Fibroblast of gingiva (primary cell): ENCODE data around the gene GPR15LG.
"Not testable (repeated sequence)": the region's sequence is repeated elsewhere in the genome, so short reads cannot be mapped to it uniquely, and the experiment has no call there.

Experiments used
- DNase-seq: peaks from one replicate; pipeline ENCODE4 v3.0.0-alpha.2; 2011; ENCODE audit warnings: low read depth

The GPR15LG gene

DNA sequence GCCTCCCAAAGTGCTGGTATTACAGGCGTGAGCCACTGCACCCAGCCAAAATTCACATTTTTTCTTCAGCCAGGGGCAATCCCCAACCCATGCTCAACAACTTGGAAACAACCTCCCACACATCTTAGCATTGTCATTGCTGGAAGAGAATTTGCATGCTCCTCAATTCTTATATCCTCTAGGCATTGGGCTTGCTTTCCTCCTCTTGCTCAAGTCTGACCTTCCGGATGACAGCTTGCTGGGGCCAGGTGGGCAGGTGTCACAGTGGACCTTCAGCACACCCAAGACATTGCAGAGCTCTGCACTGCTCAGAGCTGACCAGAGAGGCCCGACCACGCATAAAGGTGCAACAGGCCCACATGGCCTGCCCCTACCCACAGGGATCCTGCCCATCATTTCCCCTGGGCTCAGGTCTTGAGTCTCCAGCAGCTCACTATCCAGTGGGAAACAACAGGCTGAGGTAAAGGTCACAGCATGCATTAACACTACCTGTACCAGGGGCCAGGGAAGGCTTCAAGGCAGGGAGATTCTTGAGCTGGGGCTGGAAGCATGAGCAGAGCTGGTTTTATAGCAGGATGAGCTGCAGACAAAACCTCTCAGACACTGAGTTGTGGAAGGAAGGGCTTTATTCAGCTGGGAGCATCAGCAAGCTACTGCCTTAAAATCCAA, 6.8 kb upstream of the GPR15LG start:
- no peak for DNase-seq

DNA sequence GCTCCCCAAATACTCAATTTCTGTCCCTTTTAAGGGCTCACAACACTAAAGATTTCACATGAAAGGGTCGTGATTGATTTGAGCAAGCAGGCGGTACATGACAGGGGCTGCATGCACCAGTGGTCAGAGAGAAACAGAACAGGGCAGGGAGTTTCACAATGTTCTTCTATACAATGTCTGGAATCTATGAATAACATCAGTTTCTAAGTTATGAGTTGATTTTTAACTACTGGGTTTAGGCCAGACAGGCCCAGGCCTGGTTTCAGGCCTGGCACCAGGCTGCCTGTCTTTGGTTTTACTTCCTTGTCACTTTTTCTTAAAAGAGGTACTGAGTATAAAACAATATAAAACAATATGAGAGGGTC, 6.3 kb upstream of the GPR15LG start:
- DNase-seq: not testable (repeated sequence)

DNA sequence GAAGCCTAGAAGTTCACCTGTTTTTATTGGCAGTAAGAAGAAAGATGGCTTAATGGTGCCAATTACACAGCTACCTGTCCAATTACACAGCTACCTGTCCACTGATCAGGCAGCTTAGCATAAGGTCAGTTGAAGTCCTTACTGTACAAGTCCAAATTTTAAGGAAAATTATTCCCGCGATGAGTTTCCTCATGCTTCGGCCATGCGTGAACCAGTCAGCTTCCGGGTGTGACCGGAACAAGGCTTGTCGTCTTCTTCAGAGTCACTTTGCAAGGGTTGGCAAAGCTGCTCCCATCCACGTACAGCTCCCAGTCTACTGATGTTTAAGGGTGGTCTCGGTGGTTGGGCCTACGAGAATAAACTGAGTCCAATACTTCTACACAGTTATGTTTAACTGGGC, 5.2 kb upstream of the GPR15LG start:
- DNase-seq: not testable (repeated sequence)

DNA sequence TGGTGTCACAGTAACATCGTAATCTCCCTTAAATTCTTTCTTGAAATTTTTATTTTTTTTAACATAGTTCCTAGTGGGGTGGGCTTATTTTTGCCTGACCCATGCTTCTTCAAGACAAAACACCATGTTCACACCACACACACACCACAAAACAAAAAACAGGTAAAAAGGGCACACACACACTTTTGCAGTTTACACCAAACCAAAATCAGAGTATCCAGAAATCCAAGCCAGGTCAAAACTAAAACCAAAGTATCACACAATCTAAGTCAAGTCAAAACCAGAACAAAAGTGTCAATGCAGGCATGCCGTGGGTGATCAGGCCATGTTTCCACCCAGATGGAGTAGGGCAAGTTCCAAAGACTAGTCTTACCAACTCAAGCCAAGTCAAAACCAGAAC, 2.4 kb upstream of the GPR15LG start:
- DNase-seq: not testable (repeated sequence)

DNA sequence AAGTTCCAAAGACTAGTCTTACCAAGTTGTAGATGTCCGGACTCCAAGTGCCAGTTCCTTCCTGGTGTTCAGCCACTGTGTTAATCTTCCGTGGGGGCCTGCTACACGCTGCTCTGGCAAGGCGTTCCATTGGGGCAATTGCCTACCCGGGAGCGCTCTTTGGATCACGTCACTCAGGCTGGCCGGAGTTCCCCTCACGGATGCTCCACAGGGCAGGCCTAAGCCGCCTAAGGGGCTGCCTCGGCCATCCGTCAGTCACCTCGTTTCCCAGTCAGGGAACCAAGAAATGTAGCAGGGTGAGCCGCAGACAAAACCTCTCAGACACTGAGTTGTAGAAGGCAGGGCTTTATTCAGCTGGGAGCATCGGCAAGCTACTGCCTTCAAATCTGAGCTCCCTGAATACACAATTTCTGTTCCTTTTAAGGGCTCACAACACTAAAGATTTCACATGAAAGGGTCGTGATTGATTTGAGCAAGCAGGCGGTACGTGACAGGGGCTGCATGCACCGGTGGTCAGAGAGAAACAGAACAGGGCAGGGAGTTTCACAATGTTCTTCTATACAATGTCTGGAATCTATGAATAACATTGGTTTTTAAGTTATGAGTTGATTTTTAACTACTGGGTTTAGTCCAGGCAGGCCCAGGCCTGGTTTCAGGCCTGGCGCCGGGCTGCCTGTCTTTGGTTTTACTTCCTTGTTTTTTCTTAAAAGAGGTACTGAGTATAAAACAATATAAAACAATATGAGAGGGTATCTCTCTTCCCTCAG, 1.7 kb upstream of the GPR15LG start:
- DNase-seq: not testable (repeated sequence)

DNA sequence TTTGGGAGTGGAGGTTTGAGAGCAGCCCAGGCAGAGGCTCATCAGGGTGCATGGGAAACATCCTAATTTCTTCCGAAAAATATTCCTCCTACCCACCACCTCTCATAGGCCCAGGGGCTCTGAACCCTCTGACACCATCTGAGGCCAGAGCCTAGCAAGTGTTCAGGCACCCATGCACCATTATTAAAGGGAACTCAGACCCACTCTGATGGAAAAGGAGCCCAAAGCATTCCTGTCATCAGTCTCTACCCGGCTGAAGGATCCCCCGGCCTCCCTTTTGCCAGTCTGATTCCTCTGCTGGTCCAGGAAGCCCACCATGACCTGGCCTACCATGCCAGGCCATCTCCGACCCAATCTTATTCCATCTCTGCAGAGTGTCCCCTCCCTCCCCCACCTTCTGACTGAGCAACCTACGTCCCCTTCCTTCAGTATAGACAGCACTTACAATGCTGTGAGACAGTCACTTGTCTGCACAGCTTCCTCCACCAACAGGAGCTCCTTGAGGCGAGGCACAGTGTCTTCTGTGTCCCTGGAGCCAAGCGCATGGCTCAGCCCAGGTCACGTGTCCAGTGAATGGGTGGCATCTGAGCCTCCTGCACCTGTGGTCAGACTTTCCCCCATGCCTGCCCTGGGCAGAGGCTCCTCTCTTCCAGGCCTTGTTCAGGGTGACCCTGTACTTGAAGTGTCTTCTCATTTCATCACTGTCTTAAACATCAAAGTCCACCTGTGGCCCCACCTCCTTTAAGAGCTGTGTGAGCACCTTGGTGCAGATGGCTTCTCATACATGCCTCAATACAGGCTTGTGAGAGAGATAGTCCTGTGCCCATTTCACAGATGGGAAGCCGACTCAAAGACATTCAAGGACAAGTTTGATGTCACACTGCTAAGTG, 889 bp upstream of the GPR15LG start:
- DNase-seq: no peak

DNA sequence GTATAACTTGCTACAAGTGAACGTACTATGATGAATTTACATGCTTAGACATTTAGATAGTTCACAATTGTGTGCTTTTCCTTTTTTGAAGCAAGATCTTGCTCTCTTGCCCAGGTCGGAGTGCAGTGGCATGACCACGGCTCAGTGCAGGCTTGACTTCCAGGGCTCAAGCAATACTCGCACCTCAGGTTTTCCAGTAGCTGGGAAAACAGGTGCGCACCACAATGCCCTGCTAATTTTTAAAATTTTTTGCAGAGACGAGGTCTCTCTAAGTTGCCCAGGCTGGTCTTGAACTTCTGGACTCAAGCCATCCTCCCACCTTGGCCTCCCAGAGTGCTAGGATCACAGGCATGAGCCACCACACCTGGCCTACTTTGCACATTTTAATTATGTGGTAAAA, 1.8 kb downstream of the GPR15LG start:
- no peak for DNase-seq

DNA sequence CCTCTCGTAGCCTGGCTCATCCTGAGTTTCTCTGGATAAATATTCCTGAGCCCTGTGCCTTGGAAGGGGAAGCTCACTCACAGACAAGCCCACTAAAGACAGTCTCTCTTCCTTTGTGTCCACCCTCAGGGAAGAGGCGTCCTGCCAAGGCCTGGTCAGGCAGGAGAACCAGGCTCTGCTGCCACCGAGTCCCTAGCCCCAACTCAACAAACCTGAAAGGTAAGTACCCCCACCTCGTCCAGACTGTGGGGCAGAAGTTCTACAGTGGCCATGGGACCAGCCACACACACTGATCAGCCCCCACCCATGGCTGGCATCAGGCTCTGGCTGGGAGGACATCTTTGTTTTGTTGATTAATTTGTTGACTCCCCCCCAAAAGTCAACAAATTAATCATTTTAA, 2.8 kb downstream of the GPR15LG start:
- DNase-seq: no peak

DNA sequence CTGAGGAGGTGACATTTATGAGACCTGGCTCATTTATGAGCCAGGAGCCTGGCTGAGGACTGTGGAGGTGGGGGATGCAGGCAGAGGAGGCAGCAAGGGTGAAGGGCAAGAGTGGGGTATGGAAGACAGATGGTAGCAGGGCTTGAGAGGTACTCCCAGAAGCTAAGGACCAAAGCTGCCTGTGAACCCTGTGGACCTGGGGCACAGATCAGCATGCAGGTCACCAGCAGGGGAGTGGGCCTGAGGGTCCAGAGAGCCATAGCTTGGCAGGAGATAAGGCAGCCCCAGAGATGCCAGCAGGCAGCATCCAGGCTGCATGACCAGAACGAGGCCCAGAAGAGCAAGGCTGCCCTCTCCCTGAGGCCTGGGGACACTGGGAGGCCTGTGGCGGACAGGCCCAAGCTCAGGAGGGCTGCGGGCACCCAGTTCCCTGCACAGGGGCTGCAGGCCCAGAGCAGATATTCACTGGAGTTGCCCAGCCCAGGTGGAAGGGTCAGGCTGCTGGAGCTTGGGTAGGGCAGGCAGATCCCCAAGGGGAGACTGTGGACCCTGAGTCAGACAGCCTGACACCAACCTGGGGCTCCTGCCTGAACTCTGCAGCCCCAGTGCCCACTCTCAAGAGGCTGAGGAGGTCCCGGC, 3.4 kb downstream of the GPR15LG start:
- no peak for DNase-seq

DNA sequence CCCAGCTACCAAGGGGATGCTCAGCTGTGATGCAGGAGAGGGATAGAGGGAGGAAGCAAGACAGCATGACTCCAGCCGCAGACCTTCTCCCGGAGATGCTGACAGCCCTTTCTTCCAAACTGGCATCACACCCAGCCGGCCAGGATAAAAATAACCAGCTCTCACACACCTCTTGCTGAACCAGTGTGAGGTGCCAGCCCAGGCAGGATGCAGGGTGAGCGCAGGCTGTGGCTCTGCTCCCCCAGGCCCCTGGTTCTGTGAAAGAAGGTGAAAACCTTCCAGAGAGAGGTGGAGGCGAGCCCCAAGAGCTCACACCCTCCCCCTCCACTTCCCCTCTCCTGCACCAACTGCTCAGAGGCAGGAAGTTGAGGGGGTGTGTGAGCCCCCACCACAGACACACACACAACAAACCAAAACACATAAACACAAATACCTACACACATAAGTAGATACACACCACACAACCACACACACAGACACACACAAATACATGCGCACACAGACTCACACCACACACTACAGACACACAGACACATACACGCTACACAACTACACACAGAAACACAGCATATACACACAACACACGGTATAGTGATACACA, 4.0 kb downstream of the GPR15LG start:
- DNase-seq: no peak

DNA sequence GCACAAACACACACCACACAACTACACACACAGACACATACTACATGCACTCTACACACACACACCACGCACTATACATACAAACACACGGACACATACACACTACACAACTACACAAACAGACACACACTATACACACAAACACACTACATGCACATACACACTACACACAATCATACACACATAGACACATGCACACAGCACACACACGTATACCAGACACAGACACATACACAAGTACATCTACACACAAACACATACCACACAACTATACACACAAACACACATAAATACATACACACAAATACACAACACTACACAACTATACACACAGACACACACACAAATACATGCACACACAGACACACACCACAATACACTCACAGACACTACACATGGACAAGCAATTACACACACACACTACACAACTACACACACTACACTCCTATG, 4.6 kb downstream of the GPR15LG start:
- DNase-seq: no peak

DNA sequence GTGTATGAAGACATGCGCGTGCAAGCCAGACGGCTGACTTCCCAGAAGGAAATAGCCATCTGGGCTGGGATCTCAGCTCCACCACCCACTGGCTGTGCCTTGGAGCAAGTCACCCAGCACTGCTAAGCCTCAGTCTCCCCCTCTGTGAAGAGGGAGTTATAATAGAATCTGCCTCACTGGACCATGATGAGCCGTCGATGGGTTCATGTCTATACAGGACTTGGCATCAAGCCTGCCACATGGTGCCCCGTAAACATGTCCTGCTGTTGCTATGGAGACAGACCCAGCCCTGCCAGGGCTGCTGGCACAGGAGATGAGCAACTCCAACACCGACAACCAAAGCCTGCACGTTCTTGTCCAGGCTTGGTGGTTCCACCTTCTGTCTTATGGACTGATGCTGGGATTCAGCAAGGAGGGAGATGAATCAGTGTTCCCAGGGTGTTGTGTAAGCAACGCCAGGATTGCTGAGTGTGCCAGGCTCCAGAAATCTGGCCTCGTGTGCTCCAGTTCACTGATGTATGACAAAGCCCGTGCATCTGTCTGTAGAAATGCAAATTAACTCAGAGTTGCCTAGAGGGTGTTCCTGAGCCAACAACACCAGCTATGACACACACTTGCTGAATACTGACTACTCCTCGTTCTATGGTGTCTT, 5.6 kb downstream of the GPR15LG start:
- peak; percentile 77 for DNase-seq

DNA sequence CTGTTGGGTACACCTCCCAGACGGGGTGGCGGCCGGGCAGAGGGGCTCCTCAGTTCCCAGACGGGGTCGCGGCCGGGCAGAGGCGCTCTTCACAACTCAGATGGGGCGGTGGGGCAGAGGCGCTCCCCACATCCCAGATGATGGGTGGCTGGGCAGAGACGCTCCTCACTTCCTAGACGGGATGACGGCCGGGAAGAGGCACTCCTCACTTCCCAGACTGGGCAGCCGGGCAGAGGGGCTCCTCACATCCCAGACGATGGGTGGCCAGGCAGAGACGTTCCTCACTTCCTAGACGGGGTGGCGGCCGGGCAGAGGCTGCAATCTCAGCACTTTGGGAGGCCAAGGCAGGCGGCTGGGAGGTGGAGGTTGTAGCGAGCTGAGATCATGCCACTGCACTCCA, 6.8 kb downstream of the GPR15LG start:
- DNase-seq: not testable (repeated sequence)

DNA sequence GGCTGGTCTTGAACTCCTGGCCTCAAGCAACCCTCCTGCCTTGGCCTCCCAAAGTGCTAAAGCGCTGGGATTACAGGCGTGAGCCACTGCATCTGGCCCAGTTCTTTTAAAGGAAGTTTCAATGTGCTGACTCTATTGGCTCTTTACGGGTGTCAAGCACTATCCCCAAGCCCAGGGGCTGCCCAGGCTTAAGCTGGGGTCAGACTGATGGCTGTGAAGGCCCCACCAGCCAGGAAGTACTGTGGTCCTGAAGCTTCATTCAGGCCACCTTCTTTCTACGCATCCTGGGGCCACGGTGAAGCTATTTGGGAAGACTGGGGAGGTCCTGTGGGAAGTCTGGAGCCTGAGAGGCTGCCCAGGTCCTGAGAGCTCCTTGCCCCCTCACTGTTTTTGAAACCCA, 8.0 kb downstream of the GPR15LG start:
- no peak for DNase-seq

DNA sequence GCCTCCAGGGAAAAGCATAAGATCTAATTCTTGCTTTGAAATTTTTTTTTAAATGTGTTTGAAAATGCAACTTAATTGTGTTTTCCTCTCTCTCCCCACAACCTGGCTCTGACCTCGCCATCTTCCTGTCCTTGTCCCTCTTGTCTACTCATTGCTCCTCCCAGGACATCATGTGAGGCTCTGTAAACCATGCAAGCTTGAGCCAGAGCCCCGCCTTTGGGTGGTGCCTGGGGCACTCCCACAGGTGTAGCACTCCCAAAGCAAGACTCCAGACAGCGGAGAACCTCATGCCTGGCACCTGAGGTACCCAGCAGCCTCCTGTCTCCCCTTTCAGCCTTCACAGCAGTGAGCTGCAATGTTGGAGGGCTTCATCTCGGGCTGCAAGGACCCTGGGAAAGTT, 10.9 kb downstream of the GPR15LG start:
- no peak for DNase-seq

DNA sequence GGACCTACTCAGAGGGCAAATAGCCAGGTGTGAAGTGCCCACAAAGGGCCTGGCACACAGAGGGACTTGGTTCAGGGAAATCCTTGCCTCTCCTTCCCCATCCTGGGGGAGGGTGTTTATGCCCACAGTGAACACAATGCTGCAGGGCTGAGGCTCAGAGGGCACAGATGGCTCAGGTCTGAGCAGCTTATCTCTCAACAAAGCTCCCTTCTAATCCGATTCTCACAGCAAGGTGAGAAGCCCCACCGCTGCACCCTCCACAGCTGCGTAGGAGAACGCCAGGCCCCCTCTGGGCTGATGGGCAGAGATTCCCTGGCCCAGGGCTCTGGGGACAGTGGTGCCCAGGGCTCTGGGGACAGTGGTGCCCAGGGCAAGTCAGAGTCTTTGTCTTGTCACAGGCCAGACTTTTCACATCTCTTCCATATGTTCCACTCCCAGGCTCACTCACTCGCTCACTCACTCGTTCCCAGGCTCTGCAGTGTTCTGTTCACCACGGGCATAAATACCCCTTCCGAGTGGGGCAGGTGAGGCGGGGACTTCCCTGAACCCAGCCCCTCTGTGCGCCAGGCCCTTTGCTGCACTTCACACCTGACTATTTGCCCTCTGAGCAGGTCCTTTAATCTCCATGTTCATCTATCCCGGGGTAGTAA, 12.1 kb downstream of the GPR15LG start:
- DNase-seq: no peak

DNA sequence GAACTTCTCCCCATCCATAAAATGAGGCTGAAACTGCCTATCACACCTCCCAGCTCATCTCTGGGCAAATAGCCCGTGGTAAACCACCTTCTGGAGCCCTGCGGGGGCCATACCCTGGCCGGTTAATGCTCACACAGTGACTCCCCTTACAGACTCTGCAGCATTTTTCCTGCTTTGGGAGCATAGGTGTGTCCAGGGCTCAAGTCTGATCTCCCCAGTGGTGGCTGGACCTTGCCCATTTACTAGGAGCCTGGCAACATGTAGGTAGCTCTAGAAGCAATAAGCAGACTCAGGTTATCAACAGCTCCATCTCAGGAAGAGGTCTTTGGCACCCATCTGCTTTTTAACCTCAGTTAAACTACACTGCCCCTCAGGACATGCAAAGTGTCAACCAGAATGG, 15.2 kb downstream of the GPR15LG start:
- DNase-seq: no peak

DNA sequence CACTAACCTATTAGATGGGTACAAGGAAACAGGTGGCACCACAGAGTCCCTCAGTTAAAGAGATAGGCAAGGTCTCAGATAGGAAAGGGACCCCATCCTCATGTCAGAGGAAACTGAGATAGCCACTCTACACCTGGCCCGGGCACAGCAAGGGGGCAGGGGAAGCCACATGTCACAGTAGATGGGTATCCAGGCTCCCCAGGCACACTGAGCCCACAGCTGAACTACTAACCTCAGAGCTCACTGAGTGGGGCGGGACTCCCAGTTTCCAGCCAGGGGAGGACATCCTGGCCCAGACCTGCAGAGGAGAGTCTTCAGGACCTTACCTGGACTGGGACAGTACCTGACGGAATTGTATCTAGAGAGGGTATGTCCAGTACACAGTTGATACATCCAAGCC, 17.0 kb downstream of the GPR15LG start:
- DNase-seq: no peak

DNA sequence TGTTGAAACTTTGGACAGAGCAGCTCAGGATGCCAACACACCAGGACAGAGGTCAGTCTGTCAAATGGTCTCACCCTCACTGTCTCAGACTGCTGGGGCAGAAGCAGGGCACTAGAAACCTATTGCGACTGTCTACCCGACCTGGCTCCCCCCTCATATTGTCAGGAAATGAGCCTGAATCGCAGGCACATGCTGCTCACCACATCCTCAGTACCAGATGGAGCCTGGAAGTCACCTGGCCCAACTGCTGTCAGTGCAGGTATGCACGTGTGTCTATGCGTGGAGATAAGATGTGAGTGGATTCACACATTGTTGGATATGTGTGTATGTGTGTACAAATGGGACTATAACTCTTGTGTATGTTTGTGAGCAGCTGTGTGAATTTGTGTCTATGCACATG, 17.5 kb downstream of the GPR15LG start:
- DNase-seq: no peak

DNA sequence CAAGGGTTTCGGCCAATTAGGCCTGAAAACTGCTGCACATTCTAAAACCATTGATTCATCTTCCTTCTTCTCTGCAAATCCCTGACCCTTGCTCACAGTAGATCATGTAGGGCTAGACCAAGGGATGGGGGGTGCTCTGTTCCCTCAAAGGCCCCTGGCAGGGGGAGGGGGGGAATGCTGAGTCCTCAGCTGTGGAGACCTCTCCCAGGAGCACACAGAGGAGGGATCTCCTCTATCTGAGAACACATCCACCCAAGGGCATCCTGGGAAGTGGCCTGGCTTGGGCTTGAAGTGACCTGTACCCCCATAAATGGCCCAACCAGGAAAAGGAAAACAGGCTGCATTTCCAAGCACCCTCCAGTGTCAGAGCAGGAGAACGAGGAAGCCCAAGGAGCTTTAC, 19.7 kb downstream of the GPR15LG start:
- no peak for DNase-seq
